ENCODE data around the gene SRC.
"Not testable (repeated sequence)": the region's sequence is repeated elsewhere in the genome, so short reads cannot be mapped to it uniquely, and the experiment has no call there.

Gene SRC

GRCh38 chr20:37337208-37337991, 8.5 kb upstream of the SRC start:
- no peak for DNase-seq

DNA sequence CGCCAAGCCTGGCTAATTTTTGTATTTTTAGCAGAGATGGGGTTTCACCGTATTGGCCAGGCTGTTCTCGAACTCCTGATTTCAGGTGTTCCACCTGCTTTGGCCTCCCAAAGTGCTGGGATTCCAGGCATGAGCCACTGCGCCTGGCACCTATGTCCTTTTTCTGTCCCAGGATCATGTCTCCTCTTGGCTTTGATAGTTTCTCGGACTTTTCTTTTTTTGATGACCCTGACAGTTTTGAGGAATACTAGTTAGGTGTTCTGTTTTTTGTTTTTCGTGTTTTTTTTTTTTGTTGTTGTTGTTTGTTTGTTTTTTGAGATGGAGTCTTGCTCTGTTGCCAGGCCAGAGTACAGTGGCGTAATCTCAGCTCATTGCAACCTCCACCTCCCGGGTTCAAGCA, 7.6 kb upstream of the SRC start:
- DNase-seq = not testable (repeated sequence)

DNA sequence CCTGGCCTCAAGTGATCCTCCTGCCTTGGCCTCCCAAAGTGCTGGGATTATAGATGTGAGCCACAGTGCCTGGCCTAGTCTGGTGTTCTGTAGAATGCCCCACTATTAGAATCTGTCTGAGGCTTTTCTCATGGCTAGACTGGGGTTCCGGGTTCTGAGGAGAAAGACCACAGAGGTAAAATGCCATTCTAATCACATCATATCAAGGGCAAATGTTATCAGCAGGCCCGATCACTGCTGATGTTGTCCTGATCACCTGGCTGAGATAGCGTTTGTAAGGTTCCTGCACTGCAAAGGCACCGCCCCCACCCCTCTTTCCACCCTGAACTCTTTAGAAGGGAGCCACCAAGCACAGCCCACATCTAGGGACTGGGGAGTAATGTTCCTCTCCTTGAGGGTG, 6.7 kb upstream of the SRC start:
- DNase-seq = no peak

DNA sequence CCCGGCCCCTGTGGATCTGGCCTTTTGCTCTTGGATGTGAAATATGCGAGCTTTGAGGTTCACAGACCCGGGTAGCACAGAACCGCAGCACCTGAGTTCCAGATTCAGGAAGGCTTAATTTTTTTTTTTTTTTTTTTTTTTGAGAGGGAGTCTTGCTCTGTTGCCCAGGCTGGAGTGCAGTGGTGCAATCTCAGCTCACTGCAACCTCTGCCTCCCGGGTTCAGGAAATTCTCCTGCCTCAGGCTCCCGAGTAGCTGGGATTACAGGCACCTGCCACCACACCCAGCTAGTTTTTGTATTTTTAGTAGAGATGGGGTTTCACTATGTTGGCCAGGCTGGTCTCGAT, 6.2 kb upstream of the SRC start:
- not testable (repeated sequence) for DNase-seq

- no peak for DNase-seq
Measured at GRCh38 chr20:37340998-37341397, 4.9 kb upstream of the SRC start.

- no peak for DNase-seq
Measured at GRCh38 chr20:37341632-37342031, 4.3 kb upstream of the SRC start.

- DNase-seq = no peak
Measured at GRCh38 chr20:37342231-37343177, 3.4 kb upstream of the SRC start.

DNA sequence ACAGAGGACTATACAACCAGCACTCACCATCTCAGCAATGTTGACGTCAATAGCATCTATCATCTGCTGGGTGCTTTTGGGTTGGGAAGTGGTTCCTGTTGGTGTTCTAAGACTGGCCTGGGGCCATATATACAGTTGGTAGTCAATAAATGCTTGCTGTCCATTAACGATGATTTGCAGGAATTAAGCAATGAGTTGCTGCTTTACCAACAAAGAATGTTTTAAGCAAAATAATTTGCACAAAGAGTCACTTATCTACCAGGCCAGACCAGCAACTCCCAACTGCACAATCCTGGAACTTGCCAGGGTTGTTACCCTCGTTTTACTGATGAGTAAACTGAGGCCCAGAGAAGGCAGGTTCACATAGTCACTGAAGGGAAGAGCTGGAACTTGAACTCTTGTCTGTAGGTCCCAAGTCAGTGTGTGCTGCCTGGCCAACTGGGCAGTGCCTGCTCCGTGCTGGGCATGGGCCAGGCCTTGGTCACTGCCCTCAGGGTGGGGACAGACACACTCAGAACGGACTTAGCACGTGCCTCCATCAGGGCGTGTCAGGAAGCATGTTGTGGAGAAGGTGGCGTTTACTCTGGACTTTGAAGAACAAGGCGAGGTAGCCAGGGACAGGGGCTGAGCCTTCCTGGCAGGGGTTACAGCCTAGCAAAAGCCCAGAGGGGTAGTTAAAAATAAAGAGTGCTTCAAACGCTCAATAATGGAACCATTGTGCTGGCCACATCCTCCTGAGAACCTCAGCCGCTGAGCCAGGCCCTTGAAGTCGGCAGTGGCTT, 2.5 kb upstream of the SRC start:
- DNase-seq = no peak

- DNase-seq = no peak
Measured at GRCh38 chr20:37343994-37344355, 2.0 kb upstream of the SRC start.

DNA sequence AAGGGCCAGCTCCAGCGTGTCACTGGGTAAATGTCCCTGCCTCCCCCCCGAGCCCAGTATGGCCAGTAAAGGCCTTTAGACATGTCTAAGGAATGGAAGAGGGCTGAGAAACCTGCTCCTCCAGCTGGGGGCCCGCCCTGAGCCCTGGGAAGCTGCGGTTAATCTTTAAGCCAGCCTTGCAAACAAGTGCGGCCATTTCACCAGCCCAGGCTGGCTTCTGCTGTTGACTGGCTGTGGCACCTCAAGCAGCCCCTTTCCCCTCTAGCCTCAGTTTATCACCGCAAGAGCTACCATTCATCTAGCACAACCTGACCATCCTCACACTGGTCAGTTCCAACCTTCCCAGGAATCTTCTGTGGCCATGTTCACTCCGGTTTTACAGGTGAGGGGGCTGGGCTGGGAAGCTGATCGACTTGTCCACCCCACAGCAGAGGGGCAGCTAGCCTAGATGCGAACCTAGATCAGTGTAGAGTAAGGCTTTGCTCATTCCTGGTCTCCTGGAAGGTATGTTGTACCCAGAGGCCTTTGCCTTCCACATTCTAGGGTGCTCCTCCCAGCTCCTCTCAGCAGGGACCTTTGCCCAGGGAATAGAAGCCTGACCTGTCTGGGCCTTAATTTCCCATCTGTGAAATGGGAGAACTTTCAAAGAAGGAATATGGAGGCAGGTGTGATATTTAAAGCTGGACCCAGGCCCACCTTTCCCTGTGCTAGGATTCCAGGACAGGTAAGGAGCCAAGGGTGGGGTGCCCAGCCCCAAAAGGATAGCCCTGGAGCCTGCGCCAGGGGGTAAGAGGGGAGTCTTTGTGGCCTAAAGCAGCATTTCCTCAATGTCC, 1.2 kb upstream of the SRC start:
- DNase-seq = no peak

GRCh38 chr20:37346236-37346534, 245 bp downstream of the SRC start:
- no peak for DNase-seq

DNA sequence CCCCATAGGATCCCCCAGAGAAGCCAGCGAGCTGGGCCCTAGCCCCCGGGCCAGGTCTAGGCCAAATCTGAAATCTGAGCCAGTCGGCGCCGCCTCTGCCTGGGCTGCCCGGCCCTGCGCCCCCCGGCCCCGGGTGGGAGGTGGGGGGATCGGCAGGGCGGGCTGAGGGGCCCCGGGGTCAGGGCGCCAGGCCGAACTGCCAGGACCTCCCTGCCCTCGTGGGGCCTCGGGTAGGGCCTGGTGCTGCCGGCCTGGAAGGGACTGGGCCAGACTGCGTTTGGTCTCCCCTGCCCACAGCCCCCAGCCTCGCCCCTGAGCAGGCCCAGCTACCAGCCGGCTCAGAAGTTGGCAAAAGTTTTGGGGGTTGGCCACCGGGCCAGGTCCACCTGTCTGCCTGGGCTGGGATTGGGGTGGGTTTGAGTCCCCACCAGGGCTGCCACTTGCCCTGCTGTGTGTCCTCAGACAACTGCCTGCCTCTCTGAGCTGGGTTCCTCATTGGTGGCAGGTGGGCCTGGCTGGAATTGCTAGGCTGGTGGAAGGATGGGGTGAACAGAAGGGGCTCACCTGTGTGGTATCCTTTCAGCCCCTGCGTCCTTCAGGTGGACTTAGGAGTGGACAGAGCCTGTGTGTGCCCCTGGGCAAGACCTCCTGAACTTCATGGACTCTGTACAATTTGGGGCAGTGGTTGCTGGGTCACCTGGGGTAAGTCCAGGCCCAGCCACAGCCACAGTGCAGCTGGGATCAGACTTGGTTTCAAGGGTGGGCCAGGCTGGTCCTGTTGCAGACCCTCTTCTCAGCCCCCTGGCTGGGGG, 801 bp downstream of the SRC start:
- DNase-seq = no peak

- DNase-seq = no peak
Measured at GRCh38 chr20:37347347-37347823, 1.4 kb downstream of the SRC start.

- DNase-seq = no peak
Measured at GRCh38 chr20:37347891-37348791, 2.2 kb downstream of the SRC start.

DNA sequence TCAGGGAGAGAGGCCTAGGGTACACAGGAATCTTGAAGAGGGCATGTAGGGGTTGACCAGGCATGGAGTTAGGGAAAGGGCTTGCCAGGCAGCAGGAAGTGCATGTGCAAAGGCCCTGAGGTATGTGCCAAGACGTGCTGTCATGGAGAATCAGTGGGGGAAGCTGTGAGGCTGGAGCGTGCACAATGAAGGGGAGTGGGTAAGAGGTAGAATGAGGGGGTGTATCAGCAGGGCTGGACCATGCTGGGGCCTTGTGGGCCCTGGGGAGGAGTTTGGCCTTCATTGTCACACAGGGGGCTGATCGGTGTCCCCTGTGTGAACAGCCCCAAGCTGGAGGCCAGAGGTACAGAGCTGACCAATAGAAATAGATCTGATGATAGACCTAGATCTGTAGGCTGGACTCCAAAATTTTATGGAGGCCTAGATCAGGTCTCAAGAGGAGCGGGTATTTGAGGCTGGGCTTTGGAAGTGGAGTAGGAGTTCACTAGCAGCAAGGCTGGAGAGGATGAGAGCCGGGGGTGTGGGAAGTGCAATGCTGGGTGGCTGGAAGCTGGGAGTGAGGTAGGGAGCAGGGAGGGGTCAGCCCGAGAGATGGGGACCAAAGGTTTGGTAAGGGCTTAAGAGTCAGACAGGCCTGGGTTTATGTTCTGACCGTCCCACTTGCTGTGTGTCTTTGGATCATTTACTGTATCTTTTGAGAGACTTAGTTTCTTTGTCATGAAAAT, 3.0 kb downstream of the SRC start:
- DNase-seq = no peak

DNA sequence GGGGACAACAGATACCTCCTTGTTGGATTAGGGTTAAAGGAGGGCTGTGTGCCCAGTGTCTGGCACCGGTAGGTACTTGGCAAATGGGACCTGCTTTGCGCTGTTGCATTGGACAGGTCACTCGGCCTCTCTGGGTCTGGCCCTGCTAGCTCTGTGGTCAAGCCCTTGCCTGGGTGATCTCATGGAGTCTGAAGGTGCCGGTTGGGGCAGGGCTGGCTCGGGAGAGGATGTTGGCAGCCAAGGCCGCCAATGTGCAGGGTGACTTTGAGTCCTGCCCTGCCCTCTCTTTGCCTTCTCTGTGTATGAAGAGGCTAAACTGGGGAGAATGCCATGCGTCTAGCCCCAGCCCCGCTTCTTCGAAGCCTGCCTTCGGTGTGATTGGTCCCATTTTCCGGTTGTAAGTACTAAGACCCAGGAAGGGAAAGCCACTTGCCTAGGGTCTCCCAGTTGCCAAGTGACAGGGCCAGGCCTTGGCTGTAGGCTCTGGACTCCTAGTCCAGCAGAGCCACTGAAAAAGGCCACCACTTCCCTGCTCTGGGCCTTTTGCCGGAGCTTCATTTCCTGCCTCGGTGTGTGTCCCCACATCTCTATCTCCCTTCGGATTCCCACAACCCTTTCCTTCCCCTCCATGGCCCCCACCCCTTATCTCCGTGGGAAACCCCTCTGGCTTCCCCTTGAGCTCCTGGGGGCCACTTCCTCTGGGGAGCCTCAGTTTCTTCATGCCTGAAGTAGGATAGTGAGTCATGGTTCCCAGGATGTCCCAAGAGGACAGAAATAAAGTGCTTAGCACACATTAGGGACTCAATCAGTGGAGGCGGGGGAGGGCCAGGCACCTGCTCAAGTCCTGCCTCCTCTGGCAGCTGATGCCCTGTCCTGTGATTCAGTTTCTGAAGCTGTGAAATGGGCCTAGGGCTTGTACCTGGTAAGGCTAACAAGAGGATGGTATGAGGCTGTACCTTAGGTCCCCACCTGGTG, 3.9 kb downstream of the SRC start:
- DNase-seq = no peak

GRCh38 chr20:37350649-37351574, 5.0 kb downstream of the SRC start:
- no peak for DNase-seq

Data from Kasumi-1 (cell line).